GM12878 (cell line): ENCODE measurements around the gene ARHGEF7. TPM values are rescaled to one million over a fixed set of nuclear protein-coding genes. Genes with fewer than 3 reads are reported as not detected.

Source experiments
- ATAC-seq: fragments of 200-7000 bp; cut with Tn5 transposase; 3 replicates; pipeline ENCODE4 v1.9.1; 2020; ENCODE audit warnings: mild to moderate bottlenecking, moderate library complexity
- BruUV-seq: library from RNA; stranded (reverse); fragments of 400-500 nt; replicated peaks from 2 replicates; lab custom pipeline; 2021; lab: Mats Ljungman, UMichigan
- CTCF ChIA-PET: fragments of 300-600 bp; sonication (Branson Sonifier 250); formaldehyde crosslinking; extraction: SDS; loops from one replicate; lab custom pipeline; 2021; ENCODE audit warnings: inconsistent platforms; lab: Yijun Ruan, JAX
- POLR2A ChIA-PET: fragments of 350-600 bp; formaldehyde crosslinking; extraction: SDS; loops from one replicate; lab custom pipeline; 2021; ENCODE audit warnings: inconsistent platforms; lab: Charles Lee
- RAD21 ChIA-PET: fragments of 300-600 bp; sonication (Branson Sonifier 250); formaldehyde crosslinking; loops from one replicate; lab custom pipeline; 2023; ENCODE audit warnings: antibody characterized with exemption; ENCODE audit not compliant: unreplicated experiment; lab: Charles Lee
- SMC1A ChIA-PET: fragments of 300-600 bp; sonication (Branson Sonifier 250); formaldehyde crosslinking; loops from one replicate; lab custom pipeline; 2023; ENCODE audit not compliant: unreplicated experiment, uncharacterized antibody; lab: Charles Lee
- DNase-seq: peaks from one replicate; pipeline ENCODE4 v3.0.0-alpha.2; 2011; ENCODE audit warnings: low read depth, low spot score
- FAIRE-seq: peaks from 3 replicates; lab custom pipeline; 2011; peaks lifted over from hg19 to GRCh38; lab: Jason Lieb, UNC
- H2AFZ ChIP-seq: 2 replicates; pipeline ENCODE4 v1.6.0; 2011; ENCODE audit warnings: low read depth, low read length, control low read depth; ENCODE audit not compliant: control insufficient read depth
- H3K27ac ChIP-seq: 2 replicates; pipeline ENCODE4 v1.5.1; 2011; ENCODE audit warnings: control low read depth; ENCODE audit not compliant: control insufficient read depth, insufficient read depth
- H3K27me3 ChIP-seq, 2 experiments: replicated peaks in 1 of 2; 2 replicates each; pipeline versions ENCODE4 v1.6.0 to v1.6.1; 2011; ENCODE audit warnings: low read length in 1 of 2; ENCODE audit not compliant: control insufficient read depth in 2 of 2, insufficient read depth in 2 of 2
- H3K36me3 ChIP-seq, 2 experiments: 2 replicates each; pipeline ENCODE4 v1.5.1; 2011; ENCODE audit warnings: low read length in 1 of 2; ENCODE audit not compliant: control insufficient read depth in 2 of 2, insufficient read depth in 2 of 2
- H3K4me1 ChIP-seq: 2 replicates; pipeline ENCODE4 v1.6.1; 2011; ENCODE audit warnings: mild to moderate bottlenecking, low read length, moderate library complexity, mixed read lengths; ENCODE audit not compliant: control insufficient read depth, insufficient read depth
- H3K4me2 ChIP-seq: 2 replicates; pipeline ENCODE4 v1.6.0; 2011; ENCODE audit warnings: control low read depth; ENCODE audit not compliant: control insufficient read depth, insufficient read depth
- H3K4me3 ChIP-seq: fragments of 200-600 bp; sonication (generic); 2 replicates; pipeline ENCODE4 v1.5.1; 2016
- H3K79me2 ChIP-seq: 2 replicates; pipeline ENCODE4 v1.6.0; 2011; ENCODE audit warnings: low read length; ENCODE audit not compliant: control insufficient read depth, insufficient read depth
- H3K9ac ChIP-seq: 2 replicates; pipeline ENCODE4 v1.8.0; 2011; ENCODE audit warnings: low read length, control low read depth, mixed read lengths; ENCODE audit not compliant: control insufficient read depth, insufficient read depth
- H3K9me3 ChIP-seq: replicated peaks from 3 replicates; pipeline ENCODE4 v1.5.1; 2011; ENCODE audit warnings: mild to moderate bottlenecking, low read length; ENCODE audit not compliant: control insufficient read depth, insufficient read depth
- H4K20me1 ChIP-seq: 2 replicates; pipeline ENCODE4 v1.6.0; 2011; ENCODE audit not compliant: control insufficient read depth, insufficient read depth
- JUNB ChIP-seq: IDR thresholded peaks from 2 replicates; pipeline ENCODE4 v1.6.1; 2016; ENCODE audit warnings: antibody characterized with exemption, mild to moderate bottlenecking
- MEF2A ChIP-seq: IDR thresholded peaks from 2 replicates; pipeline ENCODE4 v1.6.1; 2011; ENCODE audit warnings: low read depth, mild to moderate bottlenecking, low read length, moderate library complexity; ENCODE audit not compliant: insufficient read depth
- MTA2 ChIP-seq: fragments of 450-650 bp; IDR thresholded peaks from 2 replicates; pipeline ENCODE4 v1.6.1; 2016; ENCODE audit warnings: low read depth, mild to moderate bottlenecking, moderate library complexity
- MYB ChIP-seq: fragments of 150-350 bp; IDR thresholded peaks from 2 replicates; pipeline ENCODE4 v1.6.1; 2014; ENCODE audit warnings: mild to moderate bottlenecking, low read depth, low read length, borderline replicate concordance
- NBN ChIP-seq: fragments of 450-650 bp; IDR thresholded peaks from 2 replicates; pipeline ENCODE4 v1.6.1; 2016
- NR2C2 ChIP-seq: IDR thresholded peaks from 2 replicates; pipeline ENCODE4 v1.6.1; 2011; ENCODE audit warnings: borderline replicate concordance, low read depth; ENCODE audit not compliant: control insufficient read depth, insufficient read length
- NRF1 ChIP-seq: conservative IDR thresholded peaks from 2 replicates; pipeline ENCODE4 v1.6.1; 2011; ENCODE audit warnings: mild to moderate bottlenecking, low read depth, low read length, improper control_type of control experiment
- RELA ChIP-seq: fragments of 450-650 bp; IDR thresholded peaks from 2 replicates; pipeline ENCODE4 v1.8.0; 2014; ENCODE audit warnings: borderline replicate concordance; ENCODE audit not compliant: partially characterized antibody
- SMARCA5 ChIP-seq: fragments of 450-650 bp; IDR thresholded peaks from 2 replicates; pipeline ENCODE4 v1.6.1; 2017; ENCODE audit warnings: mild to moderate bottlenecking
- TARDBP ChIP-seq: IDR thresholded peaks from 2 replicates; pipeline ENCODE4 v1.6.1; 2016; ENCODE audit warnings: borderline replicate concordance
- ZBED1 ChIP-seq: IDR thresholded peaks from 2 replicates; pipeline ENCODE4 v1.6.1; 2016; ENCODE audit warnings: borderline replicate concordance
- WGBS: methylation state at CpG from one replicate; pipeline ENCODE4 v1.1.6; 2016; ENCODE audit warnings: low lambda C conversion rate; ENCODE audit not compliant: insufficient replicate concordance, insufficient coverage; ENCODE audit errors: missing lambda C conversion rate; 5-methylcytosine and 5-hydroxymethylcytosine counted together
- in situ Hi-C: fragments of 300-500 bp; cut with MboI; formaldehyde crosslinking; loops from 9 replicates; pipeline ENCODE4 v1.14.3; 2018; ENCODE audit warnings: mixed read lengths
- intact Hi-C: fragments of 100-400 bp; cut with micrococcal nuclease; formaldehyde crosslinking; loops from one replicate; pipeline ENCODE4 v1.14.2; 2022; ENCODE audit not compliant: unreplicated experiment
- polyA plus RNA-seq, 11 experiments: library from polyadenylated mRNA; depleted of rRNA in 4 of 11; unstranded in 6 of 11; stranded (reverse) in 5 of 11; fragments of >200 nt; fragmentation: Nextera tagmentation in 4 of 11; fragmentation: Illumina TruSeq in 1 of 11; extraction: Ambion mirVana in 4 of 11; extraction: Trizol in 1 of 11; gene quantifications; 1 replicate in 1 of 11; 2 replicates in 10 of 11; pipeline versions ENCODE4 v1.2.1 to v1.2.3, GENCODE V29; 2011 to 2016; ENCODE audit warnings: inconsistent platforms in 2 of 11, missing spikeins in 2 of 11, low read depth in 1 of 11
- total RNA-seq, 4 experiments: library from RNA; depleted of rRNA in 3 of 4; stranded (reverse); fragments of >200 nt in 3 of 4; fragmentation: Illumina TruSeq in 1 of 4; extraction: Trizol in 1 of 4; gene quantifications; 2 replicates each; pipeline versions ENCODE4 v1.2.1 to v1.2.3, GENCODE V29; 2013 to 2021
- TF ChIP-seq, protein P1 (sequence below): IDR thresholded peaks from 2 replicates; pipeline ENCODE4 v1.6.1; 2011; ENCODE audit warnings: borderline replicate concordance, low read depth, mild to moderate bottlenecking, moderate library complexity, mixed read lengths, low read length; ENCODE audit not compliant: insufficient read depth; ENCODE audit errors: extremely low read length
- TF ChIP-seq, protein P2 (sequence below): fragments of 450-650 bp; IDR thresholded peaks from 2 replicates; pipeline ENCODE4 v1.6.1; 2017; ENCODE audit warnings: low read depth, mild to moderate bottlenecking, moderate library complexity
- TF ChIP-seq, protein P3 (sequence below): IDR thresholded peaks from 2 replicates; pipeline ENCODE4 v1.6.1; 2011; ENCODE audit warnings: low read depth, low read length, improper control_type of control experiment, borderline replicate concordance
- TF ChIP-seq, protein P4 (sequence below): fragments of 450-650 bp; IDR thresholded peaks from 2 replicates; pipeline ENCODE4 v1.6.1; 2016; ENCODE audit warnings: mild to moderate bottlenecking, moderate library complexity, borderline replicate concordance

The ARHGEF7 gene
- total and polyA plus RNA-seq, 10 of the 15 experiments (the other 5 are each of a cell fraction or from before 2014, with no cell fraction given), result 4.7 to 65.5 (median 36.6) TPM

DNA sequence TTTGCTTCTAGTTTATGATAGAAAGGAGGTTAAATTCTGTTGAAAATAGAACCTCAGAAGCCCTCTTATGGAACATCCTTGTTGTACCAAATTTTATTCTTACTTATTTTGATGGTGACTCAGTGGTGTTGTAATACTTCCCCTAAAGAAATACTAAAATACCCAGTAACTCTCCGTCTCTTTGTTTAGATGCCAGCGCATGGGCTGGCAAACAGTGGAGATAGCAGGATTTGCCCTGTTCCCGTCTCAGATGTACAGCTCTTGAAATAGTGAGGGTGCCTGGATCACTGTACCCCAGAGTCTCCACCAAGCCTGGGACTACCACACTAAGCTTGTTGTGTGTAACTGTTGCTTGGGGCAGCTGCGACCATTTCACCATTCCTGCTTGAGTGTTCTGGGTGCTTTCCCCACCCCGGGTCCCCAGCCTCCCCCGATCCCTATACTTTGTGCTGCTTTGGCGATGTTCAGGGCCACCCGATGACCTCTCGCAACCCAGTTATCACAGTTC, 138.3 kb downstream of the ARHGEF7 start (continued):
- TF ChIP-seq NRF1 (no peak), MEF2A (no peak), ZBED1 (no peak)
- TF ChIP-seq, protein P1, sequence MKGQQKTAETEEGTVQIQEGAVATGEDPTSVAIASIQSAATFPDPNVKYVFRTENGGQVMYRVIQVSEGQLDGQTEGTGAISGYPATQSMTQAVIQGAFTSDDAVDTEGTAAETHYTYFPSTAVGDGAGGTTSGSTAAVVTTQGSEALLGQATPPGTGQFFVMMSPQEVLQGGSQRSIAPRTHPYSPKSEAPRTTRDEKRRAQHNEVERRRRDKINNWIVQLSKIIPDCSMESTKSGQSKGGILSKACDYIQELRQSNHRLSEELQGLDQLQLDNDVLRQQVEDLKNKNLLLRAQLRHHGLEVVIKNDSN, result no peak
- TF ChIP-seq, protein P2, sequence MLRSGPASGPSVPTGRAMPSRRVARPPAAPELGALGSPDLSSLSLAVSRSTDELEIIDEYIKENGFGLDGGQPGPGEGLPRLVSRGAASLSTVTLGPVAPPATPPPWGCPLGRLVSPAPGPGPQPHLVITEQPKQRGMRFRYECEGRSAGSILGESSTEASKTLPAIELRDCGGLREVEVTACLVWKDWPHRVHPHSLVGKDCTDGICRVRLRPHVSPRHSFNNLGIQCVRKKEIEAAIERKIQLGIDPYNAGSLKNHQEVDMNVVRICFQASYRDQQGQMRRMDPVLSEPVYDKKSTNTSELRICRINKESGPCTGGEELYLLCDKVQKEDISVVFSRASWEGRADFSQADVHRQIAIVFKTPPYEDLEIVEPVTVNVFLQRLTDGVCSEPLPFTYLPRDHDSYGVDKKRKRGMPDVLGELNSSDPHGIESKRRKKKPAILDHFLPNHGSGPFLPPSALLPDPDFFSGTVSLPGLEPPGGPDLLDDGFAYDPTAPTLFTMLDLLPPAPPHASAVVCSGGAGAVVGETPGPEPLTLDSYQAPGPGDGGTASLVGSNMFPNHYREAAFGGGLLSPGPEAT, result no peak
- TF ChIP-seq, protein P3, sequence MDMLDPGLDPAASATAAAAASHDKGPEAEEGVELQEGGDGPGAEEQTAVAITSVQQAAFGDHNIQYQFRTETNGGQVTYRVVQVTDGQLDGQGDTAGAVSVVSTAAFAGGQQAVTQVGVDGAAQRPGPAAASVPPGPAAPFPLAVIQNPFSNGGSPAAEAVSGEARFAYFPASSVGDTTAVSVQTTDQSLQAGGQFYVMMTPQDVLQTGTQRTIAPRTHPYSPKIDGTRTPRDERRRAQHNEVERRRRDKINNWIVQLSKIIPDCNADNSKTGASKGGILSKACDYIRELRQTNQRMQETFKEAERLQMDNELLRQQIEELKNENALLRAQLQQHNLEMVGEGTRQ, result no peak

DNA sequence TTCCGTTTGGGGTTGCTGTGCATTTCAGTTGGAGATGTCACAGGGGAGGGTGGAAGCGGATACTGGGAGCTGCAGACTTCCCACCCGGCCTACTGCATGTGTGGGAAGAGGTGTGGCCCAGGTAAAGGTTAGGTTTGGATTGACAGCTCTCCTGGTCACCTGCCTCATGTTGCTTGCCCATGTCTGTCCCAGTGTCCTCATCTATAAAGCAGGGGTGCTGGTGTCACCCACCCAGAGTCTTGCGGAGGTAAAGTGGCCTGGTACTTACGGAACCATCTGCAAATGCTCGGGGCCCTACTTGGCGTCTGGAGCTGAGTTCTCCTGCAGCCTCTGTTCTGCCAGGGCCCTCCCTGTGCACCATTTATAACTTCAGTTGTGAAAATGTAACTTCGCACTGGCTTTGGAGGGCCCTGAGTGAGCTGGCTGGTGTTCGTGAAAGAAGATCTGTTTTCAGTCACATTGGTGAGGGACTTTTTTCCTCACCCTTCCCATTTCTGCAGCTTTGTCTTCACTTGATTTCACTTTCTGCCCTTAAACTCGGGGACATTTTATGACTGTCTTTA, 140.2 kb downstream of the ARHGEF7 start:
- no peaks in the 10 kb centered on the region; the same call in 1 of the 2 replicates for H4K20me1 ChIP-seq
- BruUV-seq, result no TSS peak
- CTCF ChIA-PET, result interaction anchor here (0.6 kb wide), 1 partner anchor 338 kb away, joined by 3 read pairs; no protein-coding TSS in a partner anchor
- no peak for FAIRE-seq
- H3K4me1 ChIP-seq, result no peaks in the 10 kb centered on the region
- peaks cover 23 to 45% of the 10 kb centered on the region in 2 experiments for H3K36me3 ChIP-seq
- no peaks in the 10 kb centered on the region; the same call in 1 of the 2 replicates for H3K79me2 ChIP-seq
- POLR2A ChIA-PET, result no interaction called here
- H3K9ac ChIP-seq, result no peak overlapping the region
- H2AFZ ChIP-seq, result no peak overlapping the region
- in situ Hi-C loops (no loop called here), intact Hi-C loops (no loop called here)
- SMC1A ChIA-PET, result interaction anchor here (0.5 to 1.3 kb wide), 3 partner anchors 20 to 122 kb away, joined by 3 to 4 read pairs (median 3); no protein-coding TSS in a partner anchor
- no peak overlapping the region for H3K27ac ChIP-seq
- H3K27me3 ChIP-seq, result no peaks in the 10 kb centered on the region
- H3K9me3 ChIP-seq, result no peaks in the 10 kb centered on the region; the same call in 2 of the 3 replicates
- 97% methylated on average over 9 of the region's 10 CpGs for WGBS
- no peak for DNase-seq
- H3K4me3 ChIP-seq, result no peak overlapping the region
- no peak for ATAC-seq
- RAD21 ChIA-PET, result interaction anchor here (1.4 kb wide), 1 partner anchor 188 kb away, joined by 3 read pairs; no protein-coding TSS in a partner anchor
- H3K4me2 ChIP-seq, result no peak overlapping the region
- TF ChIP-seq, protein P4, sequence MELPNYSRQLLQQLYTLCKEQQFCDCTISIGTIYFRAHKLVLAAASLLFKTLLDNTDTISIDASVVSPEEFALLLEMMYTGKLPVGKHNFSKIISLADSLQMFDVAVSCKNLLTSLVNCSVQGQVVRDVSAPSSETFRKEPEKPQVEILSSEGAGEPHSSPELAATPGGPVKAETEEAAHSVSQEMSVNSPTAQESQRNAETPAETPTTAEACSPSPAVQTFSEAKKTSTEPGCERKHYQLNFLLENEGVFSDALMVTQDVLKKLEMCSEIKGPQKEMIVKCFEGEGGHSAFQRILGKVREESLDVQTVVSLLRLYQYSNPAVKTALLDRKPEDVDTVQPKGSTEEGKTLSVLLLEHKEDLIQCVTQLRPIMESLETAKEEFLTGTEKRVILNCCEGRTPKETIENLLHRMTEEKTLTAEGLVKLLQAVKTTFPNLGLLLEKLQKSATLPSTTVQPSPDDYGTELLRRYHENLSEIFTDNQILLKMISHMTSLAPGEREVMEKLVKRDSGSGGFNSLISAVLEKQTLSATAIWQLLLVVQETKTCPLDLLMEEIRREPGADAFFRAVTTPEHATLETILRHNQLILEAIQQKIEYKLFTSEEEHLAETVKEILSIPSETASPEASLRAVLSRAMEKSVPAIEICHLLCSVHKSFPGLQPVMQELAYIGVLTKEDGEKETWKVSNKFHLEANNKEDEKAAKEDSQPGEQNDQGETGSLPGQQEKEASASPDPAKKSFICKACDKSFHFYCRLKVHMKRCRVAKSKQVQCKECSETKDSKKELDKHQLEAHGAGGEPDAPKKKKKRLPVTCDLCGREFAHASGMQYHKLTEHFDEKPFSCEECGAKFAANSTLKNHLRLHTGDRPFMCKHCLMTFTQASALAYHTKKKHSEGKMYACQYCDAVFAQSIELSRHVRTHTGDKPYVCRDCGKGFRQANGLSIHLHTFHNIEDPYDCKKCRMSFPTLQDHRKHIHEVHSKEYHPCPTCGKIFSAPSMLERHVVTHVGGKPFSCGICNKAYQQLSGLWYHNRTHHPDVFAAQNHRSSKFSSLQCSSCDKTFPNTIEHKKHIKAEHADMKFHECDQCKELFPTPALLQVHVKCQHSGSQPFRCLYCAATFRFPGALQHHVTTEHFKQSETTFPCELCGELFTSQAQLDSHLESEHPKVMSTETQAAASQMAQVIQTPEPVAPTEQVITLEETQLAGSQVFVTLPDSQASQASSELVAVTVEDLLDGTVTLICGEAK, result no peak
- TF ChIP-seq NR2C2 (no peak), JUNB (no peak), SMARCA5 (no peak), TARDBP (no peak), MTA2 (no peak), RELA (no peak), MYB (no peak), NBN (no peak)
